ENCODE results near the gene ADISSP. TPM values are rescaled to one million over a fixed set of nuclear protein-coding genes. Genes with fewer than 3 reads are reported as not detected.

The ADISSP gene
- total and polyA plus RNA-seq, 2 donors (not counting 3 experiments of a cell fraction or from before 2014, with no cell fraction given), result 55.0 to 67.5 TPM

DNA sequence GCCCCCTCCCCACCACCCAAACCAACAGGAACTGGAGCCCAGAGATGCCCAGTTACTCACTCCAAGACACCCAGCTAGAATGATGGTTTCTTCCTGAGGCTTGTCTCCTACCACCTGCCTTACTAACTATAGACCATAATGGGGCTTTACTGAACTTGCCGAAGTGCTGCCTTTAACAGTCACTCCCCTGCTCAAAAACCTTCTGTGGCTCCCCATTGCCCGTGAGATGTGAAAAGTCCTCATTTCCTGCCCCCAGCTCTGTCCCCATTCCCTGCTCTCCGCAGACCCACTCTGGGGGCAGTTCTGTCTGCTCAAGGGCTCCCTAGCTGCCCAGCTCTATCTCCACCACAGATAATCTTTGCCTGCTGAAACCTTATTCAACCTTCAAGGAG is 60.0 kb downstream of the ADISSP start:
- Histone ChIP-seq H3K9me1 (replicated peaks; ENCODE audit: control insufficient read depth, extremely low read depth, insufficient read depth, low read length) (no peaks in the 10 kb centered on the region), H3K9ac (replicated peaks; ENCODE audit: extremely low read depth, insufficient read depth, low read length) (no peak overlapping the region), H3K27ac (ENCODE audit: insufficient read depth, low read depth, low read length) (no peak overlapping the region), H3K79me2 (ENCODE audit: control insufficient read depth, insufficient read depth, low read length) (no peaks in the 10 kb centered on the region), H3K4me1 (ENCODE audit: control insufficient read depth, extremely low read depth, insufficient read depth, low read length) (no peaks in the 10 kb centered on the region), H3K4me3 (replicated peaks in 1 of 3; ENCODE audit: insufficient read depth in 1 of 3, low read depth in 1 of 3, low read length in 3 of 3) (no peak overlapping the region), H3K27me3 (ENCODE audit: control insufficient read depth in 2 of 2, insufficient read depth in 2 of 2, low read length in 2 of 2) (no peaks in the 10 kb centered on the region), H4K20me1 (replicated peaks; ENCODE audit: control insufficient read depth, extremely low read depth, insufficient read depth, low read length) (no peaks in the 10 kb centered on the region), H3K4me2 (ENCODE audit: insufficient read depth, low read length) (no peak overlapping the region), H3K9me3 (replicated peaks; ENCODE audit: control insufficient read depth, insufficient read depth, low read length) (no peaks in the 10 kb centered on the region), H2AFZ (ENCODE audit: low read depth, low read length) (no peak overlapping the region), H3K36me3 (ENCODE audit: control insufficient read depth in 2 of 2, extremely low read depth in 1 of 2, insufficient read depth in 2 of 2, low read length in 2 of 2) (no peaks in the 10 kb centered on the region)
- no peak for TF ChIP-seq POLR2AphosphoS5 (IDR thresholded peaks at IDR 0.05; ENCODE audit: insufficient read depth, low read depth, low read length)
- TF ChIP-seq, protein P1, sequence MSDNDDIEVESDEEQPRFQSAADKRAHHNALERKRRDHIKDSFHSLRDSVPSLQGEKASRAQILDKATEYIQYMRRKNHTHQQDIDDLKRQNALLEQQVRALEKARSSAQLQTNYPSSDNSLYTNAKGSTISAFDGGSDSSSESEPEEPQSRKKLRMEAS (IDR thresholded peaks at IDR 0.05; ENCODE audit: insufficient read depth, insufficient read length), result no peak
- TF ChIP-seq MYC (IDR thresholded peaks at IDR 0.05; ENCODE audit: low read depth, low read length), result no peak
- TF ChIP-seq GATA2 (IDR thresholded peaks at IDR 0.05; ENCODE audit: insufficient read depth, insufficient read length, low read depth, low read length), result no peak
- TF ChIP-seq EZH2 (IDR thresholded peaks at IDR 0.05; ENCODE audit: borderline replicate concordance, low read depth, low read length, severe bottlenecking), result no peak
- TF ChIP-seq POLR2A (IDR thresholded peaks at IDR 0.05; ENCODE audit: low read depth, low read length), result no peak
- no peak for TF ChIP-seq JUN (IDR thresholded peaks at IDR 0.05; ENCODE audit: borderline replicate concordance, insufficient read depth, insufficient read length, low read depth)
- no peak for TF ChIP-seq CTCF (IDR thresholded peaks at IDR 0.05; ENCODE audit: extremely low read depth in 1 of 2, insufficient read depth in 1 of 2, low read depth in 1 of 2, low read length in 2 of 2)
- no peak for TF ChIP-seq FOS (IDR thresholded peaks at IDR 0.05; ENCODE audit: borderline replicate concordance, insufficient read depth, low read length)
- ChIA-PET POLR2A (interaction anchor here (0.6 kb wide), 1 partner anchor 25 kb away, joined by 8 read pairs; no protein-coding TSS in a partner anchor), CTCF (interaction anchor here (1.1 to 4.7 kb wide), 7 partner anchors 9 to 144 kb away, joined by 3 to 112 read pairs (median 10); partner anchors contain the start of gene ADISSP)
- intact Hi-C loops (cut with micrococcal nuclease), result no loop called here
- no TSS peak for BruUV-seq (replicated peaks)
- dilution Hi-C loops (cut with MboI; ENCODE audit: extremely low pct_ligation_motif_present, low sequenced_read_pairs), result no loop called here
- FAIRE-seq, result no peak
- DNase-seq (ENCODE audit: low read depth, low spot score), result no peak

All from endothelial cell of umbilical vein (primary cell).